PC-9 (cell line): ENCODE data around the gene TEAD3.

Experiments used
- CTCF ChIP-seq: fragments of 200-600 bp; sonication (generic); conservative IDR thresholded peaks from 2 replicates; pipeline ENCODE4 v1.6.1; 2017; ENCODE audit warnings: mixed run types, antibody characterized with exemption, mild to moderate bottlenecking, moderate library complexity
- EZH2 ChIP-seq: fragments of 200-600 bp; sonication (generic); IDR thresholded peaks from 2 replicates; pipeline ENCODE4 v1.8.0; 2017; ENCODE audit warnings: antibody characterized with exemption, low read depth

DNA sequence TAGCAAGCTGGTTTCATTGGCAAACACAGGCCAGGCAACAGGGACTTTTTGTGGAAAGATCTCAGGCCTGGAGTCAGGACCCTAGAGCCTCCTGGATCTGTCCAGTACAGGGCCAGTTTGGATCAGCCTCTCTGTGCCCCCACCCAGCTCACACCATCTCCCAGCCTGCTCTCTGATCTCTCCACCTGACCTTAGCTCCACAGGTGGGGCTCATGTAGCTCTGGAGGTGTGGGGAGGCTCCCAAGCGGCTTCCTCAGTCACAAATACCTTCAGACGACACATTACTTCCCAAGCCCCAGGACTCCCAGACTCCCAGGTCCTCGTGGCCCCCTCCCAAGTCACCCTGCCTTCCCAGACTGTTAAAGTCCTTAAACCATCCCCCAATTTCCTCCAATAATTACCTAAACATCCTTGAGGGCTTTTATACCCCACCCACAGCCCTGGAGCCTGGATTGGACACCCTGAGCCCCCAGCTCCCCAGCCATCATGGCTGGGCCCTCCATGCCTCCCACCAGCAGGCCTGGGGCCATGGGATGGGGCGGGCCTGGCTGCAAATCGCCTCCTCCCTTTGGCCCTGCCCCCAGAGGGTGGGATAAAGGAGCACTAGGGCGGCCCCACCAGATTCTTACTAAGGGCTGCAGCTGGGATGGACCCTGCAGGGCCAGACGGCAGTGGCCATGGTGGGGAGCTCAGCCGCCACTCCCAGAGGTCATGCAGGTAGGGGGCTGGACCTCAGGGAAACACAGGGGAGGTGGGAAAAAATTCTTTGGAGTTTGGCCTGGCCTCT is 60.6 kb downstream of the TEAD3 start:
- no peak for TF ChIP-seq CTCF
- no peak for TF ChIP-seq EZH2
